Subcutaneous abdominal adipose tissue (tissue), 5 donors: ENCODE data around the gene BBS1.
"Not testable (repeated sequence)": the region's sequence is repeated elsewhere in the genome, so short reads cannot be mapped to it uniquely, and the experiment has no call there.

Source experiments
- H3K27ac ChIP-seq: one replicate; pipeline ENCODE4 v1.7.0; 2013; ENCODE audit warnings: low read depth, mild to moderate bottlenecking, inconsistent platforms, low read length, moderate library complexity
- H3K27me3 ChIP-seq, 5 donors: one replicate each; pipeline ENCODE4 v1.7.0; 2013; ENCODE audit warnings: low read length in 5 of 5, inconsistent platforms in 1 of 5; ENCODE audit not compliant: control insufficient read depth in 5 of 5, insufficient read depth in 4 of 5
- H3K36me3 ChIP-seq, 5 donors: one replicate each; pipeline ENCODE4 v1.7.0; 2013; ENCODE audit warnings: low read length in 5 of 5; ENCODE audit not compliant: control insufficient read depth in 5 of 5, insufficient read depth in 5 of 5
- H3K4me1 ChIP-seq, 5 donors: one replicate each; pipeline ENCODE4 v1.7.0; 2013; ENCODE audit warnings: low read length in 5 of 5, mild to moderate bottlenecking in 3 of 5, moderate library complexity in 1 of 5; ENCODE audit not compliant: control insufficient read depth in 5 of 5, insufficient read depth in 5 of 5
- H3K4me3 ChIP-seq, 5 donors: one replicate each; pipeline ENCODE4 v1.7.0; 2013; ENCODE audit warnings: low read length in 5 of 5, low read depth in 1 of 5
- H3K9ac ChIP-seq, 5 donors: one replicate each; pipeline ENCODE4 v1.7.0; 2013; ENCODE audit warnings: low read length in 5 of 5, mild to moderate bottlenecking in 4 of 5, moderate library complexity in 3 of 5
- H3K9me3 ChIP-seq, 5 donors: one replicate each; pipeline ENCODE4 v1.7.0; 2013; ENCODE audit warnings: low read length in 5 of 5; ENCODE audit not compliant: control insufficient read depth in 5 of 5
- donor health status: healthy.
- donor health status: healthy.
- donor health status: healthy.
- donor health status: healthy.
- donor health status: healthy.

Gene BBS1

GRCh38 chr11:66510271-66510989 lies at the start of gene BBS1:
Gene BBS1, plus strand, starts transcription at chr11:66510635. Its CDS starts 25 bp downstream, at chr11:66510660.
- Histone ChIP-seq H3K9ac (peak within 1 kb of the TSS; percentile 70 to 88 (median 78)), H3K9me3 (no peaks in the 10 kb centered on the region), H3K27ac (peak within 1 kb of the TSS; percentile 37), H3K36me3 (peaks cover 1 to 25% (median 12%) of the 10 kb centered on the region in 5 donors), H3K27me3 (no peaks in the 10 kb centered on the region), H3K4me3 (peak within 1 kb of the TSS; percentile 90 to 99 (median 97)), H3K4me1 (peaks cover 3 to 15% (median 14%) of the 10 kb centered on the region in 5 donors)

- no peaks in the 10 kb centered on the region for H3K36me3 ChIP-seq
- no peak overlapping the region for H3K27ac ChIP-seq
- peaks cover 0 to 6% (median 0%) of the 10 kb centered on the region in 5 donors for H3K9me3 ChIP-seq
- peaks cover 0 to 11% (median 7%) of the 10 kb centered on the region in 5 donors for H3K4me1 ChIP-seq
- no peaks in the 10 kb centered on the region for H3K27me3 ChIP-seq
- no peak overlapping the region for H3K9ac ChIP-seq
- no peak overlapping the region for H3K4me3 ChIP-seq
These were observed 48.4 kb upstream of the BBS1 start for GRCh38 chr11:66462010-66462409.

GRCh38 chr11:66462911-66463310 lies 47.5 kb upstream of the BBS1 start:
- no peaks in the 10 kb centered on the region for H3K27me3 ChIP-seq
- H3K9me3 ChIP-seq: peaks cover 0 to 6% (median 0%) of the 10 kb centered on the region in 5 donors
- H3K4me1 ChIP-seq: peaks cover 2 to 20% (median 15%) of the 10 kb centered on the region in 5 donors
- H3K36me3 ChIP-seq: no peaks in the 10 kb centered on the region
- H3K4me3 ChIP-seq: no peak overlapping the region
- no peak overlapping the region for H3K27ac ChIP-seq
- no peak overlapping the region for H3K9ac ChIP-seq

GRCh38 chr11:66464116-66464515 lies 46.3 kb upstream of the BBS1 start:
- H3K27ac ChIP-seq, H3K4me3 ChIP-seq, H3K9ac ChIP-seq, H3K36me3 ChIP-seq, H3K9me3 ChIP-seq, H3K27me3 ChIP-seq: not testable (repeated sequence)
- H3K4me1 ChIP-seq: peaks cover 2 to 25% (median 19%) of the 10 kb centered on the region in 5 donors

GRCh38 chr11:66464916-66465315 lies 45.5 kb upstream of the BBS1 start:
- H3K4me1 ChIP-seq: peaks cover 2 to 25% (median 19%) of the 10 kb centered on the region in 5 donors
- no peak overlapping the region for H3K4me3 ChIP-seq
- H3K27me3 ChIP-seq: no peaks in the 10 kb centered on the region
- peaks cover 0 to 6% (median 0%) of the 10 kb centered on the region in 5 donors for H3K9me3 ChIP-seq
- no peak overlapping the region for H3K27ac ChIP-seq
- no peak overlapping the region for H3K9ac ChIP-seq
- H3K36me3 ChIP-seq: no peaks in the 10 kb centered on the region

GRCh38 chr11:66465373-66466224 lies 44.8 kb upstream of the BBS1 start:
- peaks cover 0 to 6% (median 0%) of the 10 kb centered on the region in 5 donors for H3K9me3 ChIP-seq
- no peaks in the 10 kb centered on the region for H3K27me3 ChIP-seq
- peak overlapping the region; percentile 54 to 81 (median 78) for H3K4me3 ChIP-seq
- peak overlapping the region; percentile 46 for H3K27ac ChIP-seq
- H3K36me3 ChIP-seq: peaks cover 0 to 3% (median 0%) of the 10 kb centered on the region in 5 donors
- H3K4me1 ChIP-seq: peaks cover 2 to 25% (median 19%) of the 10 kb centered on the region in 5 donors
- peak overlapping the region in 2 of 5 donors; percentile 65 to 68 for H3K9ac ChIP-seq

GRCh38 chr11:66466225-66467033 lies 44.0 kb upstream of the BBS1 start, which contains the start of gene PELI3:
Gene PELI3, plus strand, starts transcription at chr11:66466905. Its CDS starts 1,224 bp downstream, at chr11:66468129.
- Histone ChIP-seq H3K4me1 (peaks cover 2 to 25% (median 19%) of the 10 kb centered on the region in 5 donors), H3K27me3 (no peaks in the 10 kb centered on the region), H3K9ac (peak within 1 kb of the TSS in 4 of 5 donors; percentile 68 to 82 (median 70)), H3K9me3 (peaks cover 0 to 6% (median 0%) of the 10 kb centered on the region in 5 donors), H3K4me3 (peak within 1 kb of the TSS; percentile 54 to 81 (median 78)), H3K27ac (peak within 1 kb of the TSS; percentile 46), H3K36me3 (peaks cover 0 to 11% (median 6%) of the 10 kb centered on the region in 5 donors)

GRCh38 chr11:66467034-66467659 lies 43.3 kb upstream of the BBS1 start:
- H3K9me3 ChIP-seq: peaks cover 0 to 6% (median 0%) of the 10 kb centered on the region in 5 donors
- H3K36me3 ChIP-seq: peaks cover 0 to 16% (median 7%) of the 10 kb centered on the region in 5 donors
- no peaks in the 10 kb centered on the region for H3K27me3 ChIP-seq
- H3K4me1 ChIP-seq: peaks cover 2 to 25% (median 19%) of the 10 kb centered on the region in 5 donors
- no peak overlapping the region for H3K27ac ChIP-seq
- H3K9ac ChIP-seq: peak overlapping the region in 4 of 5 donors; percentile 59 to 81 (median 70)
- H3K4me3 ChIP-seq: peak overlapping the region; percentile 49 to 81 (median 78)

- peaks cover 2 to 25% (median 19%) of the 10 kb centered on the region in 5 donors for H3K4me1 ChIP-seq
- peak overlapping the region; percentile 49 to 81 (median 78) for H3K4me3 ChIP-seq
- peaks cover 0 to 3% (median 0%) of the 10 kb centered on the region in 5 donors for H3K9me3 ChIP-seq
- H3K27ac ChIP-seq: no peak overlapping the region
- H3K9ac ChIP-seq: peak overlapping the region in 4 of 5 donors; percentile 59 to 81 (median 70)
- no peaks in the 10 kb centered on the region for H3K27me3 ChIP-seq
- peaks cover 0 to 22% (median 13%) of the 10 kb centered on the region in 5 donors for H3K36me3 ChIP-seq
These were observed 42.7 kb upstream of the BBS1 start for GRCh38 chr11:66467756-66468155.
